Muscle of back (tissue), 11 donors: Measurements from ENCODE around the gene RNF175. TPM values are rescaled to one million over a fixed set of nuclear protein-coding genes. Genes with fewer than 3 reads are reported as not detected.

Source experiments
- DNase-seq, 3 donors: peaks; one replicate each; pipeline versions ENCODE4 v3.0.0 to v3.0.0-alpha.2; 2013
- polyA plus RNA-seq, 10 donors: library from polyadenylated mRNA; unstranded; fragments of 120-200 nt; gene quantifications; one replicate each; pipeline ENCODE4 v1.2.1, GENCODE V29; 2013; ENCODE audit not compliant: insufficient read length in 10 of 10

The RNF175 gene
- polyA plus RNA-seq, 10 donors: 0.48 to 3.5 (median 1.1) TPM

- DNase-seq: no peak
These were observed 11.4 kb downstream of the RNF175 start for GRCh38 chr4:153748378-153748777.

DNA sequence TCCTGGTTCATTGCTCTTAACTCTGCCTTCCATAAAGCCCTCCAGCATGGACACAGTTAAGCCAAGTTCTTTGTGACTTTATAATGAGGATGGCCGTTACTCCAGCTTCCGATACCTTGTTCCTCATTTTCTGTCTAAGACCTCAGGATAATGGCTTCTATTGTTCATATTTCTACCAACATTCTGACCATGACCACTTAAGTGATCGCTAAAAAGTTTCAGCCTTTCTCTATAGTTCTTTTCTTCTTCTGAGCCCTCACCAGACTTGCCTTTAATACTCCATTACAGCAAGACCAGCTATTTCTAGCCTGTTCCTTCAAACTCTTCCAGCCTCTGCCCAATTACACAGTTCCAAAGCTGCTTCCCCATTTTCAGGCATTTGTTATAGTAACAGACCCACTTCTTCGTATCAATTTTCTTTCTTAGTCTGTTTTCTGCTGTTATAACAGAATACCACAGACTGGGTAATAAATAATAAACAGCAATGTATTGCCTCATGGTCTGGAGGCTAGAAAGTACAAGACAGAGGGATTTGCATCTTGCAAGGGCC, 12.3 kb downstream of the RNF175 start:
- DNase-seq: no peak

DNA sequence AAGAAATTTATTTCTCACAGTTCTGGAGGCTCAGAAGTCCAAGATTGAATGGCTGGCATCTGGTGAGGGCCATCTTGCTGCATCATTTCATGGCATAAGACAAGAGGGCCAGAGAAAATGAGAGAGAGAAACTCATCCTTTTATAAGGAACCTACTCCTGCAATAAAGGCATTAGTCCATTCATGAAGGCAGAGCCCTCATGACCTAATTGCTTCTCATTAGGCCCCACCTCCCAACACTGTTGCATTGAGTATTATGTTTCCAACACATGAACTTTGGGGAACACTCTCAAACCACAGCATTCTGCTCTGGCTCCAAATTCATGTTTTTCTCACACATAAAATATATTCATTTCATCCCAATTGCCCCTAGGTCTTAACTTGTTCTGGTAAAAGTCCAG, 14.2 kb downstream of the RNF175 start:
- DNase-seq: no peak

- DNase-seq: no peak
These were observed 18.3 kb downstream of the RNF175 start for GRCh38 chr4:153741541-153741940.

DNA sequence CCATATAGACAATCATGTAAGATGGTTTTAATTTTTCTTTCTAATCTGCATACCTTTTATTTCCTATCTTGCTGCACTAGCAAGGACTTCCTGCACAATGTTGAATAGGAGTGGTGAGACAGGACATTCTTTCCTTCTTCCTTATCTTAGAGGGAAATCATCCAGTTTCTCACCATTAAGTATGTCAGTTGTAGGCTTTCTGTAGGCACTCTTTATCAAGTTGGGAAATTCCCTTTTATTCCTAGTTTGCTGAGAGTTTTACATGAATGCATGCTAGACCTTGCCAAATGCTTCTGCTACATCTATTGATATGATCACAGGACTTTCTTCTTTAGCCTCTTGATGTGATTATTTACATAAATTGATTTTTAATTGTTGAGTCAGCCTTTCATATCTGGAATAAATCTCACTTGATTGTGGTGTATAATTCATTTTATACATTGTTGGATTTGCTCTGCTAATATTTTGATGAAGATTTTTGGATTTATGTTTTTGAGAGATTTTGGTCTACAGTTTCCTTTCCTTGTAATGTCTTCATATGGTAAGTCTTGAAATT, 23.8 kb downstream of the RNF175 start:
- no peak for DNase-seq

DNA sequence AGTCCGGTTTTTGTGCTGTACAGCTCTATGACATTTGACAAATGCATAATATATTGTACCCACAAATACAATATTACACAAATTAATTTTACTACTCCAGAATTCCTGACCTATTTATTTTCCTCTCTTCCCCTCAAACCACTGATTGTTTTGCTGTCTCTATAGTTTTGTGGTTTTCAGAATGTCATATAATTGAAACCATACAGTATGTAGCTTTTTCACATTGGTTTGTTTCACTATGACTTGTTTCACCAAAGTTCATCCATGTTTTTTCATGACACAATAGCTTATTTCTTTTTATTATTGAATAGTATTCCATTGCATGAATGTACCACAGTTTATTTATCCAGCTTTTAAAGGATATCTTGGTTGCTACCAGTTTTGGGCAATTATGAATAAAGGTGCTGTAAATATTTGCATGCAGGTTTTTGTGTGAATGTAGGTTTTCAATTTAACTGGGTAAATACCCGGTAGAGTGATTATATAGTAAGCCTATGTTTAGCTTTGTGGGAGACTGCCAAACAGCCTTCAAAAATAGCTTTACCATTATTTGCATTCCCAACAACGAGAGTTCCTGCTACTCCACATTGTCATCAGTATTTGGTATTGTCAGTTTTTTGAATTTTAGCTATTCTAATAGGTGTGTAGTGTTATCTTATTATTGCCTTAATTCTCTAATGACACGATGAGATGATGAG, 25.9 kb downstream of the RNF175 start:
- DNase-seq: no peak

DNA sequence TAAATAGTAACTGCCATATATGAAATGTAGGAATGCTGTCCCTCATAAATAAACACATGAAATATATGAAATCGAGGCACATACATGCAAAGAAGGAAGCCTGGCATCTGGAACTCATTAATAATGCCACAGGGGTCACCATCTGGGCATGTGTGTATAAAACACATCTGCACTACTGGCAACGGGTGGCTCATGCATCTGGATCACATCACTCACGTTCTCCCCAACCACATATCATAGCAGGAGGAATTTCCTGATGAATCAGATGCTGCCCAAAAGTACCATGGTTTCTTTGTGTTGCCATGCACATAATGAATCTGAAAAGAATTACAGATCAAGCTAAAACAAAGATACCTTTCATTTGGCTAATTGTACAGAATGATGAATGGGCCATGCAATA, 28.6 kb downstream of the RNF175 start:
- DNase-seq: peak; percentile 15 to 54 (median 39)

DNA sequence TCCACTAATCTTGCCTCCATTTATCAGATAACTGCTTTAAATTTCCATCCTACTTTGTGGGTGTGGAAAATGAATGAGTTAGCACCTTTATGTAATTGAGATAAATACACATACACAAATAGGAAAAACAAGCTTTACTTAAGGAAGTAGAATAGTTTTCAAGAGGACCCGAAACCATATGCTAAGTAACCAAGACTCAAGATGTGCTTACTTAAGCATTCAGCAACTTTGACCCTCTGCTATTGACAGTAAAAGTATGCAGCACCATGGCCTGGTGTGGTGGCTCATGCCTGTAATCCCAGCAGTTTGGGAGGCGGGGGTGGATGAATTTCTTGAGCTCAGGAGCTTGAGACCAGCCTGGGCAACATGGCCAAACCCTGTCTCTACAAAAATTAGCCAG, 29.9 kb downstream of the RNF175 start:
- no peak for DNase-seq

DNA sequence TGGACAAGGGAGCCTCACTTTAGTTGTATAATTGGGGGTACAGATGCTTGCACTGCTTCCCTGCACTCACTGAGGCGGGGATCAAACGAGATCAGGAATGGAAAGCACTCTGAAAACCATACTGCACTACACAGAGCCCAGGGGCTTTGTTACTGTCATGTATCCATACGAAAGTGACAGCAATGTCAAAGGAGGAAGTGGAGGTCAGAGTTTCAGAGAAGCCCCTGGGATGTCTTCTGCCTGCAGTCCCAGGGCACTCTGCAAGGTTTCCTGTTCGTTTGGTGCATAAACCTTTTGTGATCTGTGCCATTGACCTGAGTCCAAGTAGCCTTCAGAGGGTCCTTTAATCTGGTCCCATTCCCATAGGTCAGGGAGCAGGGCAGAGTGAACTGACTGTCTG, 31.2 kb downstream of the RNF175 start:
- no peak for DNase-seq

DNA sequence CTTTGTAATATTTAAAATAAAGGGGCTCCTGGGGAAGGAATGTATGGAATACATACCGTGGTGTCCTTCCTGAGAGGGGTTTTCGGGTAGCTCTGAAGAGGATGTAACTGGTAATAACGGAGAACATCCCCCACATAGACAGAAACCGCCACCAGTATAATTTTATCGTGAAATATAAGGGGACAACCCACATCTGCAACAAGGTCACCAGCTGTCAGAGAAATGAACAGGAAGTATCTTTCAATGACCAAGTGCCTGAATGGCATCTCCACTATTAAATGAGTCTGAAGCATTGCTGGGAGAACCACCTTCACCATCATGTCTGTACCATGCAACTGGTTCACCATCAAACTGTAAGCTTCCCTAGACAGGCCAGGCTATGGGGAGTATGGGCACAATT, 31.7 kb downstream of the RNF175 start:
- DNase-seq: no peak

GRCh38 chr4:153725831-153726154, 34.0 kb downstream of the RNF175 start:
- peak in 1 of 3 donors; percentile 16 for DNase-seq

- DNase-seq: peak in 2 of 3 donors; percentile 51 to 81
These were observed 34.5 kb downstream of the RNF175 start for GRCh38 chr4:153725136-153725830.

DNA sequence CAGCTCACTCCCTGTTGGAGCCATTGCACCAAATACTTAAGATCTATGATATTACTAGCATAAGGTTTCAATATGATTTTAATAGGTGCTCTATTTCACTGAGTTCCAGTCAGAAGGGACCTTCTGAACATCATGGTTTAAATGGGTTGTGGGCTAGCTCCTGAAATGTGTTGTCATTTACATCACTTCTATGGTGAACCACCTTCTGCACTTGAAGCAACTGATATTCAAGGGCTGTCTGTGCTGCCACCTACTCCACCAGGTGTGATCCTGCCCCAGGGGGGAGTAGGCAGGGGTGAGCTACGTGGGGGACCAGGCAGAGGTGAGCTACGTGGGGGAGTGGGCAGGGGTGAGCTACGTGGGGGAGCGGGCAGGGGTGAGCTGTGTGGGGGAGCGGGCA, 35.2 kb downstream of the RNF175 start:
- no peak for DNase-seq

DNA sequence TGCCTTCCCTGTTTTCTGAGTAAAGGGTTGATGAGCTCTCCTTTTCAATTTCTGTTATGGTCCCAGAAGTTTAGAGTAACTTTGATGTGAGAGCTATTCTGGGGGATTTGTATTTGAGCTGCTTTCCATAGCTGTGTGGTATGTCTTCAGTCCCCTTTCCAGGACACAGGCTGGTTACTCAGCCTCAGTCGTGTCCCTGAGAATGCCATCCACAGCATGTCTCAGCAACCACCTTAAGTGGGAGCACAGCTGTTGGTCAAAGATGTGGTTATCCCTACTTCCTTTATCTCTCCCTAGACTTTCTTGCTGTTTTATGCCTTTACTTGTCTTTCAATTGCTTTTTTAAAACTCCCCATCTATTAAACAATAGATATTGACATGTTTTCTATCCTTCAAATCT, 37.8 kb downstream of the RNF175 start:
- DNase-seq: no peak

DNA sequence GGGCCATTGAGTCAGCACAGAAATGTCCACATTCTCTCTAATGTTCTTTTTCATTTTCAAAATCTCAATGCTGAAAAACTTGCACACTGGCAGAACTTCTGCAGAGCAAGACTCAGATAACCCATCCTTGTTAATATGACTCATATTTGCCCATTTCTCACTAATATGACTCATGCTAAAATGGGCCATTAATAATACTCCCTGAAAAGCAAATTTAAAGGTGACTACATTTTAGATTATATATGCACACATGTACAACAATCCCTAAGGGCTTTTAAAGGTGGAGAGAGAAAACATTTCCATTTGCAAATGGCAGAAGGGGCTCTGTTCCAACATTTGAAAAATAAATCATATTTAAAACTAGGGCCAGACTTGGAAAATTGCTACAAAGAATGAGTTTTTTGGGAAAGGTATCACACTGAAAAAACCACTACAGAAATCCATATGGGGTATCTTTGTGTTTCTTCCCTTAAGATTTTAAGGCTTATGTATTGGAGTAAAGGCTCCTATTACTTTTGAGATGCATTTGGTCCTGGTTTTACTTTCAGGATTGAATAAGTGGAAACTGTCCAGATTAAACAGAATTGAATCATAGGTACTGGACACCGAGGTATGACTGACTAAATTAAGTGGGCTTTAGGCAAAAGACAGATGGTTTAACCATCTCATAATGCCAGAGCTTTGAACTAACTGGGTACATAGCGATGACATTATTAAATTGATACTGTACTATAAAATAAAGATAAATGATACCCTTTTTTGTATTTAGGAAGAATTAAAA, 45.8 kb downstream of the RNF175 start:
- DNase-seq: no peak

DNA sequence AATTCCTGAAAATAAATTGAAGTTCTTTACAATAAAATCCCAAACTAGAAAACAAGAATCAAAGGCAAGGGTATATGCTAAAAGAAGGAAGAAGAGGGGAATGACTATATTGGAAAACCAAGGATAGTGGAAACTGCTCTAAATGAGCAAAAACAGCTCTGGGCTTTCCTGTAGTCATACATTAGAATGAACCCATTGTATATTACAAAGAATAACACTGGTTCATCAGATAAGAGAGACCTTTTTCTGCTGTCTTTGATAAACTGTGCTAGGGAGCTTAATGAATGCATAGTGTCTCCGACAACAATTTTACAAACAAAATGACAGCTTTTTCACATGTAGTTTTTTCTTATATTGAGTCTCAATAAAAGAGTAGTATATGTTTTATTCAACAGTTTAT, 49.1 kb downstream of the RNF175 start:
- no peak for DNase-seq

DNA sequence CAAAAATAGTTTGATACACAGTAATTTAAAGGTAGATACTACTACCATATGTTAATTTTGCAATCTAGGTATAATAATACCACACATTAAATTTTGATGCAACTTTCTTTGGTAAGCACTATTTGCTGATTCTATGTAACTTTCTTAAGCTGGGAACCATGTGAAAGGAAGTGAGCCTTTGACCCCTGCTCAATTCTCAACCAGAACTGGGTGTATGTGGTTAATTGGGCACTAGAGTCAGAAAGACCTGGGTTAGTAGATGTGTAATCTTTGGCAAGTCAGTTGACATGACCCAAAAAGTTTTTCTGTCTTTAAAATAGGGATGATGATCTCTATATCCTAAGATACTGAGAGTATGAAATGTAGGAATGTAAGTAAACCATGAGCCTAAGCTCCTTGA, 53.3 kb downstream of the RNF175 start:
- DNase-seq: no peak

GRCh38 chr4:153705743-153706468, 53.9 kb downstream of the RNF175 start:
- no peak for DNase-seq

- DNase-seq: no peak
These were observed 55.3 kb downstream of the RNF175 start for GRCh38 chr4:153704522-153704921.

DNA sequence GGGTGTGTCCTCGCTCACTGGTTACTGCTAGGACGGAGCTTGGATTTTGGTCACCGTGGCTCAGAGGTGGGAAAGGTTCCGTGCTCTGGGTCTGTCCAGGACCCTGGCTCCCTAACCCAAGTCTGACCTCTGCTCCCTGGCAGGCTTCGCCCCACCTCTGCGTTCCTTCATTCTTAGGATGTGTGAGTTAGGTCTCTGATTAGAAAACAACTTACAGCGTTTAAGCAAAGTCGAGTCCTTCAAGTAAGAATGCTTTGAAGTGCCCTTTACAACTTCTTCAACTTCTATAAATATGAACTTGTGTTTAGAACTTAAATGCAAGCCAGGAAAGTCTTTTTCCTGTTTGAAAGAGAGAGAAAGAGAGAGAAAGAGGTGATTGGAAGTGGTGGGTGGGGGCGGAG, 74.9 kb downstream of the RNF175 start:
- no peak for DNase-seq

- DNase-seq: peak; percentile 16 to 82 (median 57)
These were observed 75.4 kb downstream of the RNF175 start, which contains the start of gene TLR2 for GRCh38 chr4:153684182-153684970. Gene TLR2, plus strand, starts transcription at chr4:153684280. Its CDS starts 18,628 bp downstream, at chr4:153702908.
